HG02610 (cell line): ENCODE data around the gene INSYN1.

Experiments
- ATAC-seq: cut with Tn5 transposase; IDR thresholded peaks from one replicate; pipeline ENCODE4 v1.9.1; 2021; ENCODE audit warnings: mild to moderate bottlenecking, moderate library complexity; ENCODE audit not compliant: unreplicated experiment

Gene INSYN1

GRCh38 chr15:73779974-73780373 lies 26.8 kb upstream of the INSYN1 start:
- ATAC-seq: no peak

DNA sequence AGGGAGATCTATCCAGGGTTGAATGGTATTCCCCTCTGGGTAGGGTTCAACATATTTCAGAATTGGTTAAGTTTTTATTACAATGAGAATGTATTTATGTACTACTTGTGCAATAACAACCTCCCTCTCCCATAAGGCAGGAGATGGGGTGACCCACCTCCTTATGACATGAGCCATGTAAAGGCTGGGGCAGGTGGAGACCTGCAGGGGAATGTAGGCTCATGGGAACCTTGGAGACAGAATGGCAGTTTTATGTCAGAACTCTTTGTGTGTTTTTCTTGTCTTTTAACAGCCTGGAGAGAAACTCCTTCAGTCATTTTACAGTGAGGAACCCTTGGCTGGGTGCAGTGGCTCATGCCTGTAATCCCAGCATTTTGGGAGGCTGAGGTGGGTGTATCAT lies 24.6 kb upstream of the INSYN1 start:
- no peak for ATAC-seq

DNA sequence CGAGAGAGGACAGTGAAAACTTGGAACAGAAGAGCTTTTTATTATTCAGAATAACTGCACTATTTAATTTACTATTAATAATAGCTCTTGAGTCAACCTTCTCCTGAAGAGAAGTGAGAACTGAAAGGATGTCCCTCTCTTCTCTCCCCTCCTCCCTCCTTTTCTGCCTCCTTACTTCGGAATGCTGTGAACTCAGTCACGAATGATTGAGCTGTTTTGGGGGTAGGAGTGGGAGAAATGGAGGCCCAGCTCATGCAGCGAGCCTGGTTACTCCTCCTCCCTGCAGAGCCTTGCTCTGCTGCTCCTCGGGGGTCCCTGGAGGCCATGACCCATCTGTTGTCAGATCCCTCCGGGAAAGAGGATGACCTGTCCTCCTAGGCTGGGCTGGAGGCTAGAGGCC lies 20.3 kb upstream of the INSYN1 start:
- no peak for ATAC-seq

DNA sequence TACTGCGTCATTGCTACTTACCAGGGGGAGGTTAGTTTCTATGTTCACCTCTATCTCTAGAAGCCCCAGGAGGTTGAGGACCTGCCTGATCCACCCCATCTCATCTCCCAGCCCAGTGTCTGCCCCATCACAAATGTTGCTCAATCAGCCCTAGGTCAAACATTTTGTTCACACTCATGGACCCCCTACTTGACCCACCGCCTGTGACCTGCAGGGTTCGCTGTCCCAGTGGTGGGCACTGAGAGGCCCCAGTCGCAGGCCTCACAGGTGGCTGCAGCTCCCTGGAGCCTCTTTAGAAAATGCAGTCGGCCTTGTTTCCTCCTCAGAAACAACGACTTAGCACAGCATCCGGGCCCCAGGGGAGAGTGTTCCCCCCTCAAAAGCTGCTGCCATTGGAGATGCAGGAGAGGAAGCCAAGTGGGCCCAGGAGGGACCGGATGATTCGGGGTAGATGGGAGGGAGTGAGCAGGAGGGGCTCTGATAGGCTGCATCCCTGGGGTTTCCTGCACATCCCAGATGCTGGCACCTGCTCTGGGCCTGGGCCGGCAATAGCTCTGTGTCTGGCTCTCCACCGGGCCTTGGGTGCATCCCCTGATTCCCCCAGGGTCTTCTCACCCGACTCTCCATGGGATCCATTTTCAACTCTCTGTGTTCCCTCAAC lies 18.4 kb upstream of the INSYN1 start:
- ATAC-seq: no peak

DNA sequence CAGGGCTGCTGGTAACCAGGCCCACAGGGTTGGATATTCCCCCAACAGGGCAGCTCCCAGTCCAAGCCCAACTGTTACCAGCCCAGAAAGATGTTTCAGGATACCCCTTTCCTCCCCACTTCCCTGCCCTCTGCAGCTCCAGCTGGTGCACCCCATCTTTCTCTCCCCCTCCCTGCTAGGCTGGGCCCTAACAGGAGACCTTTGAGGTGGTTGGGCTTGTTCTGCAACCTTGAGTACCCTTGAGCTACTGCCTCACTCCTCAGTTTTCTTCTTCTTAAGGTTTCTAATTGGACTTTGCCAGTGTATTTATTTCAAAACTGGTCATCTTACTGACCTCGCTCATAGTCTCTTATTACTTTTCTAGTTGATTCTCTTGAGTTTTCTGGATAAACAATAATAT lies 16.9 kb upstream of the INSYN1 start:
- ATAC-seq: no peak

GRCh38 chr15:73767806-73768501 lies 14.8 kb upstream of the INSYN1 start:
- ATAC-seq: no peak

DNA sequence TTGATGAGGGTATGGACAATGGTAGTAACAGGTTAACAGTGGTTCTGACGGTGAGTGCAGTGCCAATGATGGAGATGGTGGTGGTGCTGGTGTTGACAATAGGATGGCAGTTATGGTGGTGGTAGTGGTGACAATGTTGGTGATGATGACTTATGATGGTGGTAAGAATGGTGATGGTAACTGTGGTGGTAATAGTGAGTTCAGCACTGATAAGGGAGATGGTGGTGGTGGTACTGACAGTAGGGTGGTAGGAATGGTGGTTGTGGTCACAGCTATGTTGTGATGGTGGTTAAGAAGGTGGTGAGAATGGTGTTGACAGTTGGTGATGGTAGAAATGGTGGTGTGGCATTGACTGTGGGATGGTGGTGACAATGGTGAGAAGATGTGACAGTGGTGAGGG lies 13.4 kb upstream of the INSYN1 start:
- ATAC-seq: no peak

GRCh38 chr15:73765778-73766177 lies 12.6 kb upstream of the INSYN1 start:
- ATAC-seq: no peak

DNA sequence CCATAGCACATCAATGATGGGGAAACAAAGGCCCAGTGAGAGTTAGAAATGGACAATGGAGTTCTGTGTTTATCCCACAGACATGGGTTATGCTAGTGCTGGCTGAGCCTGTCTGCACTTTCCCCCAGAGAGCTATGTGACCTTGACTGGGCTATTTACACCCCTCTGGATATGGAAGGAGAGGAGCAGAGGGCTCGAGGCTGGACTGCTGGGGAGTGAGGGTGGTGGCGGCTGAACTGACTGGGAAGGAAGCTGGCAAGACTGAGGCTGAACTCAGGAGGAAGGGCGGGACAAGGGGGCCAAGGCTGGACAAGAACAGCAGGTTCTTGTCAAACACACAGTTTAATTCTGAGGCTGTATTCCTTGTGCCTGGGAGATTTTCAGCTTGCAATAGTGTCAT lies 10.8 kb upstream of the INSYN1 start:
- ATAC-seq: no peak

- no peak for ATAC-seq
Observed at GRCh38 chr15:73760330-73761329, 7.5 kb upstream of the INSYN1 start.

- ATAC-seq: no peak
Observed at GRCh38 chr15:73758461-73758860, 5.3 kb upstream of the INSYN1 start.

- ATAC-seq: no peak
Observed at GRCh38 chr15:73757571-73757970, 4.4 kb upstream of the INSYN1 start.

DNA sequence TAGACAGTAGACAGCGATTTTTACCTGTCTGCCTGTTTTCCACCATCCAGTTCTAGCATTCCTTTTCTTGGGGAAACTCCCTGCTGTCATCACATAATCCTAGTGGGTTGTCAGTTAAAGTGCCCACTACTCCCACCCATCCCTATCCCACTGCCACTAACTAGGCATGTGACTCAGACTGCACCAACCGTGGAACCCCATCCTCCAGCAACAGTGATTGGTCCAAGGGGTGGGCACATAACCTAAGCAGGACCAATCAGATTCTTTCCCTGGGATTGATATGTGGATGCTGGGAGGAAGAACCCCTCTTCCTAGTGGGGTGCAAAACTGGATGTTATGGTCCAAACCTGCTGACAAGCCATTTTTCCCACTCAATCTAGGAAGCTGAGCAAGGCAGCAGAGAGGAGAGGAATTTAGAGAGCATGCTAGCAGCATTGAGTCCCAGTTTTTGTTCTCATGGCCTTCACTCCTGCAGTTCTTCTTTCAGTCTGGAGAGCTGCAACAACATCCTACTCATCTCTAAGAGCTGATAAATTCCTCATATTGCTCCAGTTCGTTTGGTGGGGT lies 3.9 kb upstream of the INSYN1 start:
- ATAC-seq: no peak

- ATAC-seq: no peak
Observed at GRCh38 chr15:73756390-73756789, 3.2 kb upstream of the INSYN1 start.

DNA sequence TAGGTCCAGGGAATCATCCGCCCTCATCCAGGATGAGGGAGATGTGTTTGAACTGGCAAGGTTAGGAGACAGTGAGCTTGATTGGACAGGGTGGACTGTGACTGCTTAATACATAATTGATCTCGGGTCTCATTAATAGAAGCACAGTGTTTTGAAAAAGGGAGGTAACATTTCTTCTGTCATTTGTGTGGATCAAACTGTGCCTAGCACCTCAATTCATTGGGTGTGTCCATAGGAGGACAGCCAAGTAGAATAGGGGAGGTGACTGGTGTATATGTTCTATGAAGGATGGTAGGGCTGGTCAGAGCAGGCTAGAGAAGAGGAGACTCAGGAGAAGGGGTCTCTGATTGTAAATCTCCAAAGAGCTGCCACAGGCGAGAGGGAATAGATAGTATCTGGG lies 2.8 kb upstream of the INSYN1 start:
- no peak for ATAC-seq

GRCh38 chr15:73755481-73755880 lies 2.3 kb upstream of the INSYN1 start:
- ATAC-seq: no peak

- no peak for ATAC-seq
Observed at GRCh38 chr15:73754461-73754860, 1.3 kb upstream of the INSYN1 start.

GRCh38 chr15:73752806-73753193 lies 351 bp downstream of the INSYN1 start:
- ATAC-seq: no peak

DNA sequence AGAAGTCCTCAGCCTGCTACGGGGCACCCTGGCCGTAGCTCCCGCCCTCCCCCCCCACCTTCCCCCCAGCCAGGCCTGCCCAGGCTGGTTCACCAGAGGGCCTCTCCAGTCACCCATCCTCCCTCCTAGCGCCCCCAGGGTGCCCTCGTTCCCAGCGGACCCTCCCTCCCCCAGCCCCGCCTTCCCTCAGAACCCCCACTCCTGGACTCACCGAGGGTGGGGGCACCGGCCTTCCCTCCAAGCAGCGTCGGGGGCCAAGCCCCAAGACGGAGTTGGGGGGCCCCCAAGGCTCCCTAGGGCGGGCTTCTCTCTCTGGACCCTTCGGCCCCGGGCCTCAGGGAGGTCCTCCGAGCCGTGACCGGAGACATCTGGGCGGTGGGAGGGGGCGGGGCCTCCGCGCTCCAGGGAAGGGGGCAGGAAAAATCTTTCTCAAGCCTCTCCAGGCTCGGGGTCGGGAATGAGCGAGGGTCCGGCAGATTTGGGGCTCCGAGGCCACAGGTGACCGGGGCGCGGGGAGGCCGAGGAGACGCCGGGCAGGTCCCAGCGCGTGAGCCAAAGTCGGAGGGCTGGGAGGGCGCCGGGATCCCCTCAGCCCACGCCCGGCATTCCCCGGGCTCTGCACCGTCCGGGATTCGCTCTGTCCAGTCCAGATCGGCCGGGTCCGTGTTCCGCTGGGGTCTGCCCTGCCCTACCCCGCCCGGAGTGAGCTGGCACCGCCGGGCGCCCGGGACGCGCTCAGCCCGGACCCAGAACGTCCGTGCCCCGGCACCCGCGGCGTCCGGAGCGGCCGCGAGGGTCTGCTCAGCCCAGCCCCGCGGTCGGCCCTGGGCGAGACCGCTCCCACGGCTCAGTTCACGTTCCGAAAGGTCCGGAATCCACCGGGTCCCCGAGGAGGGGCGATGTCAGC lies 999 bp downstream of the INSYN1 start:
- no peak for ATAC-seq

DNA sequence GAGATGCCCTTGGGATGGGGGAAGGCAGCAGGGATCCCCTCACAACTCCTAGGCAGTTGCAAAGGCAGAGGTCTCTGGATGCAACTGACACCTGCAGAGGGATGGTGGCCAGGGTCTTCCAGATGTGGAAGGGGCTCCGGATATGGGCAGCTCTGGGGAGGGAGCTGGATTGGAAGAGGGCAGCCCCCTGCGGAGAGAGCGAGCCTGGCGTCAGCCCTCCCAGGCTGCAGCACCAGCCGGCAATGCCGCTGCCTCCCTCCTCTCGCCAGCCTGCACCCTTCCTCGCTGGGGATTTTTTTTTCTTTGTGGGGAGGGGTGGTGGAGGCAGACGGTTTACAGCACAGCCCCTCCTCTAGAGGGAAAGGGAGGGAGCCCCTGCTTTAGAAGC lies 1.6 kb downstream of the INSYN1 start:
- no peak for ATAC-seq
